ENCODE measurements around the gene GDF2. TPM values are rescaled to one million over a fixed set of nuclear protein-coding genes. Genes with fewer than 3 reads are reported as not detected.

GDF2 gene
- polyA plus RNA-seq, 1 experiment = not detected

- no peak for TF ChIP-seq CTCF (IDR thresholded peaks at IDR 0.05; ENCODE audit: insufficient read depth, low read depth, low read length)
- ChIA-PET POLR2A (no interaction called here), CTCF (interaction anchor here (0.8 kb wide), 1 partner anchor 277 kb away, joined by 3 read pairs; no protein-coding TSS in a partner anchor)
- no peaks in the 10 kb centered on the region for H3K27me3 ChIP-seq (ENCODE audit: control insufficient read depth, insufficient read depth, low read length)
- H3K36me3 ChIP-seq (ENCODE audit: control insufficient read depth, insufficient read depth, low read length) = no peaks in the 10 kb centered on the region
- no peak overlapping the region for H3K4me3 ChIP-seq (ENCODE audit: low read depth, low read length)
- no peak for DNase-seq (ENCODE audit: low read depth)
Measured at GRCh38 chr10:47287365-47287802, 34.9 kb upstream of the GDF2 start.

- no peak overlapping the region for H3K4me3 ChIP-seq (ENCODE audit: low read depth, low read length)
- ChIA-PET CTCF (interaction anchor here (1.1 kb wide), 1 partner anchor 24 kb away, joined by 4 read pairs; no protein-coding TSS in a partner anchor), POLR2A (no interaction called here)
- H3K27me3 ChIP-seq (ENCODE audit: control insufficient read depth, insufficient read depth, low read length) = no peaks in the 10 kb centered on the region
- TF ChIP-seq CTCF (IDR thresholded peaks at IDR 0.05; ENCODE audit: insufficient read depth, low read depth, low read length) = no peak
- no peak for DNase-seq (ENCODE audit: low read depth)
- H3K36me3 ChIP-seq (ENCODE audit: control insufficient read depth, insufficient read depth, low read length) = no peaks in the 10 kb centered on the region
Measured at GRCh38 chr10:47287805-47288204, 34.4 kb upstream of the GDF2 start.

GRCh38 chr10:47288236-47288635 lies 34.0 kb upstream of the GDF2 start:
- DNase-seq (ENCODE audit: low read depth) = no peak
- ChIA-PET CTCF (interaction anchor here (1.1 kb wide), 1 partner anchor 24 kb away, joined by 4 read pairs; no protein-coding TSS in a partner anchor), POLR2A (no interaction called here)

DNA sequence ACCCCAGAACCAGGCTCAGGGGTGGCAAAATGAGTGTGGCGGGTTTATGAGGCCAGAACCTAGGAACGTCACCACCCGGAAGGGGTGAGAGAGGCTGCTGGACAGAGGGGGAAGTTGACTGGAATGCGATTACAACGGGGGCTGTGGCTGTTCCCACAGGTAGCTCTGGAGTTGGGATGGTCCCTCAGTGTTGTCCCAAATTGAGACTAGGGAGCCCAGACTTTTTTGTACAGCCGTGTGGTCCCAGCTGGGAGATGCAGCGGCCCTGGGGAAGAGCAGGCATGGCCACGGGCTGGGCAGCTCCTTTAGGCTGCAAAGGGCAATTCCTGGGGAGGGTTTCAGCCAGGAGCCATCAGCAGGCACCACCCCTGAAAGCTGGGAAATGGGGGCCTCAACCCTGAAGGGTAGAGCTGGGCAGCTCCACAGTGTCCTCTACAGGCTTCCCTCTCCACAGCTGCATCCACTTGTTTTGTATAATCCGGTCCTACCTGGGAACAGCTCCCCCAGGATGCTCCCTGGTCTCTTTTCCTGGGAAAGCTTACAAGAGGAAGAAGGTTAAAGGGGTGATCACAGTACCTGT lies 33.2 kb upstream of the GDF2 start:
- DNase-seq (ENCODE audit: low read depth) = no peak
- ChIA-PET POLR2A (no interaction called here), CTCF (interaction anchor here (1.1 kb wide), 2 partner anchors 9 to 23 kb away, joined by 4 read pairs; no protein-coding TSS in a partner anchor)
- Histone ChIP-seq H3K36me3 (ENCODE audit: control insufficient read depth, insufficient read depth, low read length) (no peaks in the 10 kb centered on the region), H3K4me3 (ENCODE audit: low read depth, low read length) (no peak overlapping the region), H3K27me3 (ENCODE audit: control insufficient read depth, insufficient read depth, low read length) (no peaks in the 10 kb centered on the region)
- TF ChIP-seq CTCF (IDR thresholded peaks at IDR 0.05; ENCODE audit: insufficient read depth, low read depth, low read length) = no peak

More at GRCh38 chr10:47288236-47288635, 34.0 kb upstream of the GDF2 start:
- Histone ChIP-seq H3K27me3 (ENCODE audit: control insufficient read depth, insufficient read depth, low read length) (no peaks in the 10 kb centered on the region), H3K4me3 (ENCODE audit: low read depth, low read length) (no peak overlapping the region), H3K36me3 (ENCODE audit: control insufficient read depth, insufficient read depth, low read length) (no peaks in the 10 kb centered on the region)
- no peak for TF ChIP-seq CTCF (IDR thresholded peaks at IDR 0.05; ENCODE audit: insufficient read depth, low read depth, low read length)

GRCh38 chr10:47289921-47290320 lies 32.3 kb upstream of the GDF2 start:
- Histone ChIP-seq H3K36me3 (ENCODE audit: control insufficient read depth, insufficient read depth, low read length) (no peaks in the 10 kb centered on the region), H3K27me3 (ENCODE audit: control insufficient read depth, insufficient read depth, low read length) (no peaks in the 10 kb centered on the region), H3K4me3 (ENCODE audit: low read depth, low read length) (no peak overlapping the region)
- ChIA-PET CTCF (interaction anchor here (1.5 kb wide), 1 partner anchor 22 kb away, joined by 6 read pairs; no protein-coding TSS in a partner anchor), POLR2A (no interaction called here)
- DNase-seq (ENCODE audit: low read depth) = no peak
- TF ChIP-seq CTCF (IDR thresholded peaks at IDR 0.05; ENCODE audit: insufficient read depth, low read depth, low read length) = no peak

Measured in BJ (cell line).